ENCODE data around the gene CDKN1C. TPM values are rescaled to one million over a fixed set of nuclear protein-coding genes. Genes with fewer than 3 reads are reported as not detected.

Gene CDKN1C
- total RNA-seq, 1 donor from 2014 or later = 10.1 TPM

DNA sequence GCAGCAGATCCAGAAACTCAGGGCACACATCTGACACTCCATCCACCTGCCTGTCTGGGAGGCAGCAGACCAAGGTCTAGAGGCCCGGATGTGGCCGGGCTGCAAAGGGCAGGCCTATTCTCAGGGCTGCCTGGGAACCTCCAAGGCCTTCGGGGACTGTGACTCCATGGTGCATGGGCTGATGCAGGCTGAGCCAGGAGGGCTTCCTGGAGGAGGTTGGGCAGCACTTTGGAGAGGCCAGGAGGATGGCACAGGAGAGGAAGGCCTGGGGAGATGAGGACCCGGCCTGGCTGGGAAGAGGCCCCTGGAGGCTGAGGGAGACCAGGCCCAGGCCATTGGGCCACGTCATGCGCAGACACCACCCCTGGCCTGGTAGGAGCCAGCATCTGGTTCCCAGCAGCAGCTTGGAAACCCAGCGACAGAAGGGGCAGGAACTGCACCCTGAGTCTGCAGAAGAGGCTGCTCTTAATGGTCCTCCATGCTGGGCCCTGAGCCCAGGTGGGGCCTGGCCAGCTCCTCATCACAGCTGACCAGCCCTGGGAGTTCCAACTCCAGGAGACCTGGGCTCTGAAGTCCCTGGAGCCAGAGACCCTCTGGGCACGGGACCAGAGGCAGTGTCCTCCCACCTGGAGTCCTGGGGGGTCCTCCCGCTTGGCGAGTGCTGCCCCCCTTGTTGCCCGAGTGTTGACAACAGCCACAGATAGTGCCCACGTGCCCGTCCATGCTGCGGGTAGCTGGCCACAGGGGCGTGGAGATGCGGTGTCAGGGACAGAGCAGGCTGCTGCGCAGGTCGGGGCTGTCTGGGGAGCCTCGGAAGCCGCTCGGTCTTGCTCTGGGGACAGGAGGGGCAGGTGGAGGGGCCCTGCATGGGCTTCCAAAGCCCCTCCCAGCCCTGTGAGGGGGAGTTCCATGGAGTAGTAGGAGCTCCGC lies 38.1 kb upstream of the CDKN1C start:
- no peak for DNase-seq (ENCODE audit: extremely low read depth, low read depth, low spot score)

DNA sequence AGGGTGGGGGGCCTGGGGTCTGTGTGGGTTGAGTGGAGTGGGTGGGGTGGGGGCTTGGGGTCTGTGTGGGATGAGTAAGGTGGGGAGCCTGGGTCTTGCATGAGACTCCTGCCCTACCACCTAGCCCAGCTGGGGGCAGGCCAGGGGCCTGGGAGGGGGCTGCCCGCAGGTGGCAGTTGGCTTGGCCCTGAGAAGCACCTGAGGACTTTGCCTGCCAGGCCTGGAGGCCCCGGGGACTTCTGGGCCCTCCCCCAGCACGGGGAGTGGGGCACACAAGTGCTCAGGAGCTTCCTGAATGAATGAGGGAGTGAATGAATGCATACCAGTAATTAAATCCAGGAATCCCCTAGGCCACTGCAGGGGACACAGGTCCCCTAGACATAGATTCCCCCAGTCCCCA lies 37.1 kb upstream of the CDKN1C start:
- DNase-seq (ENCODE audit: extremely low read depth, low read depth, low spot score) = no peak

DNA sequence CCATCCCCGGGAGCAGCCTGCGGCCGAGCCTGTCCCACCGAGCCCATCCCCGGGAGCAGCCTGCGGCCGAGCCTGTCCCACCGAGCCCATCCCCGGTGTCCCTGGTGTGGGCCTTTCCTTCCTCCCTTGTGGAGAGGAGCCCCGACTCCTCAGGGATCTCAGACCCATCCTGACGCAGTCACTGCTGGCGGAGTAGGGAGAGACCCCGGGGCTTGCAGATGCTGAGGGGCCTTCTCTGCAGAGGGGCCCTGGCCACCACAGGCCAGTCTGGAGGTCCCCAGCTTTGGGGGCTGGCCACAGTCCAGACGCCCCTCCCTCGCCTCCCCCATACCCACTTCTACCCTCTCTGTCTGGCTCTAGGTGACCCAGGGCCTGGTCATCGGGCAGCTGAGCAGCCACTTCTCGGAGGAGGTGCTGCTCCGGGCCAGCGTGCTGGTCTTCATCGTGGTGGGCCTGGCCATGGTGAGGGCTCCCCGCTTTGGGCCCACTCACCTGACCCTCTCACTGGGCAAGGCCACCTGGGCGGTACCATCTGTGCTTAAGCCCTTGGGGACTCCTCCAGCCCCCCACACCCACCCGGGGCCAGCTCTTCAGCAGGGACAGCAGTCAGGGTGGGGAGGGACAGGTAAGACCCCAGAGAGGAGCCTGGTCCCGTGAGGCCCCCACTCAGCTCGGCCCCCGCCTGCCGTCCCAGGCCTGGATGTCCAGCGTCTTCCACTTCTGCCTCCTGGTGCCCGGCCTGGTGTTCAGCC lies 36.3 kb upstream of the CDKN1C start:
- DNase-seq (ENCODE audit: extremely low read depth, low read depth, low spot score) = no peak

DNA sequence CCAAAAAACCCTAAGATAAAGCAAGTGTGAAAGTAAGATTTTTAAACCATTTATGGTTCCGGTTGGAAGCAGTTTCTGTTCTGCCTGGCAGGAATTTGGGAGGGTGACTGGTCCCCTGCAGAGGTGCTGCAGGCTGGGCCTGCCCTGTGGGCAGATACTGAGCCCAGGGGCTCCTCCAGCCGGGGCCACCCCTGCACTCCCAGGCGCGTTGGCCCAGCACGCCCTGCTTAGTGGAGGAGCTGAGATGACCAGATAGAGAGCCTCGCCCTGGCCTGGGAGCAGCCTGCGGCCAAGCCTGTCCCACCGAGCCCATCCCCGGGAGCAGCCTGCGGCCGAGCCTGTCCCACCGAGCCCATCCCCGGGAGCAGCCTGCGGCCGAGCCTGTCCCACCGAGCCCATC lies 35.7 kb upstream of the CDKN1C start:
- DNase-seq (ENCODE audit: extremely low read depth, low read depth, low spot score) = no peak

DNA sequence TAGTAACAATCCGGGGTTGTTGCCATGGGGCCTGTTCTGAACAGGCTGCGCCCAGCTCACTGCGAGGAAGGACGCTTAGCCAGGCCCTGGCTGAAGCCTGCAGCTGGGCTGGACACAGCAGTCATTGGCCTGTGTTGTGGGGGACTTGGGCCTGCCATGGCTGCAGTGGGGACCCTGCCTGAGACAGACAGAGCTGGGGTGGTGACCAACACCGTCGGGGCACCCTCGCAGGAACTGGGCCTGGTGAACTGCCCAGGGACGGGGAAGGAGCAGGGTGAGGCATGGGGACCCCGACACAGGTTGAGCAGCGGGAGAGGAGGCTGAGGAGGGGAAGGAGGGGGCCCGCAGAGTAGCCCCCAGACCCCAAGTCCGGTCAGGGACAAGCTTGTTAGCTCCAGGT lies 34.8 kb upstream of the CDKN1C start:
- DNase-seq (ENCODE audit: extremely low read depth, low read depth, low spot score) = no peak

DNA sequence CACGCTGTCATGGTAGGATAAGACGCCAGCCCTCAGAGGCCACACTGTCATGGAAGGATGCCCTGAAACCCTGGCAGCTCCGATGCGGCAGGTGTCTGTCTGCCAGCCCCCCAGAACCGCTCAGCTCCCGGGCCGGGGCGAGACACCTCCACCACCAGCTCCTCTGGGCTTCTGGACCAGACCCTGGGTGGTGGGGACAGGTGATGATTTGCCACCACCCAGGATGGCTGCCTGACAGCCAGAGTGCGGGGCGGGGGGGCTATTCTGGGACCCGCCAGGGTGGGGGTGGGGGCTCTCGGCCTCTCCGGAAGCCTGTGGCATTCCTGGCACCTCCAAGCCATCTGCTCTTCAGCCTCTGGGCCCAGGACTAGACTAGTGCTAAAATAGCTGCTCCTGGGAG lies 34.3 kb upstream of the CDKN1C start:
- no peak for DNase-seq (ENCODE audit: extremely low read depth, low read depth, low spot score)

DNA sequence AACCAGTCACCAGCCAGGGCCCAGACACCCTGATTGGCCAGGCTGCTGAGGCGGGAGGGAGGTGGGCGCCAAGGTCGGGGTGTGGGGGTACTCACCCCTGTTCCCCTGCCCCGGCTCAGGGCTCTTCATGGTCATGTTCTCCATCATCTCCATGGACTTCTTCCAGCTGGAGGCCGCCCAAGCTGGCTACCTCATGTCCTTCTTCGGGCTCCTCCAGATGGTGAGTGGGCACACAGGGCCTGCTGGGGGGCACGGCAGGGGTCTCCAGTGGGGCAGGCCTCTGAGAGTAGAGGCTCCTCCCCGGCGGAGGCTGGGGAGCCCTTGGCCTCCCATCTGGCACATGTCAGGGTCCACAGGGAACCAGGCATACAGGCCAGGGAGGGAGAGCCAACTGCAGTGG lies 33.6 kb upstream of the CDKN1C start:
- DNase-seq (ENCODE audit: extremely low read depth, low read depth, low spot score) = no peak

DNA sequence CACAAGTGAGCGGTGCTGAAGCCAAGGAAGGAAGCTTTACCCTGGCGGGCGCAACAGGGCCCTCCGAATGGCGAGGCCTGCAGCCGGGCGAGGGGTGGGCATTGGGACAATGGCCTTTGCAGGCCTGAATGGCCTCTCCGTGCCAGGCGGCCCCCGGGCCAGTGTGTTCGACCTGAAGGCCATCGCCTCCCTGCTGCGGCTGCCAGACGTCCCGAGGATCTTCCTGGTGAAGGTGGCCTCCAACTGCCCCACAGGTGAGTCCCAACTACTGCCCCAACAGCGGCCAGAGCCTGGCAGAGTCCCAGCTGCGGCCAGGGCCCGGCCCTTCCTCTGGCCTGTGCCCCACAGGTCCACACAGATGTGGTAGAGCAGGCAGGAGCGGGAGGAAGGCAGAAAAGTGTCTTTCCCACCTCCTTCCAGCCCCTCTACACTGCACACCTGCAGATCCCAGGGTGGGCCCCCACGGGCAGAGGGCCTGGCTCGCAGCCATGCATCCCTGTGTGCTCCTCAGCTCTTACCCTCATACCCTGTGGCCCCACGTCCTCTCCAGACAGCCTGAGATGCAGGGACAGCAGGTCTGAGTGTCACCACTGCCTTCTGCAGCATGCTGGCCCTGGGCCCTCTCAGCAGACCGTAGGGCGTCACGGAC lies 32.4 kb upstream of the CDKN1C start:
- DNase-seq (ENCODE audit: extremely low read depth, low read depth, low spot score) = no peak

DNA sequence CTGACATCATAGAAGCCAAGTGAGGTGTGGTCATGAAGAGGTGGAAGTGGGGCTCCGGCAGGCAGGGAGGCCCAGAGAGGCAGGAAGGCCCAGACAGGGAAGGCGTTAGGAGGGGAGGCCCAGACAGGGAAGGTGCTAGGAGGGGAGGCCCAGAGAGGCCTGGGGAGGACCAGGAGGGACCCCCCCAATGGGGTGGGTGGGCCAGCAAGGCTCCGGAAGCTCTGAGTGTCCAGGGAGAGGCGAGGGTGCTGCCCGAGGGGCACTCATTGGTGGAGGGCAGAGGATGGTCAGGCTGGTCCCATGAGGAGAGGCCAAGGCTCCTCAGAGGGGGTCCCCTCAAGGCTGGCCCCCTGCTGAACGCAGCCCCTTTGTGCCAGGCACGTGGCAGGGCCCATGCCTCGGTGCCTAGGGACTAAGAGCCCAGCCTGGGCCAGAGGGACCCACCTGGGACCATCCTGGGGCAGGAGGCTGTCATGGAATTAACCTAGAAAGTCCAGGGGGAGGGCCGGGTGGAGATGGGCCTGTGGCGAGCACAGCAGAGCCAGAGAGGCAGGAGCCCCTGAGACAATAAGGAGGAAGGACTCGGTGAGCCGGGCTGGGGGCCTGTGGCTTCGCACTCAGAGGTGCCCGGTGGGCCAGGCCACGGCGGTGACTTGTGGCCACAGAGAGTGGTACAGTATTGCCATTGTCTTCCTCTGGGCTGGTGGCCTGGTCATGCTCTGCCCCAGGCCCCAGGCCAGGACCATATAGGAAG lies 31.5 kb upstream of the CDKN1C start:
- DNase-seq (ENCODE audit: extremely low read depth, low read depth, low spot score) = no peak

DNA sequence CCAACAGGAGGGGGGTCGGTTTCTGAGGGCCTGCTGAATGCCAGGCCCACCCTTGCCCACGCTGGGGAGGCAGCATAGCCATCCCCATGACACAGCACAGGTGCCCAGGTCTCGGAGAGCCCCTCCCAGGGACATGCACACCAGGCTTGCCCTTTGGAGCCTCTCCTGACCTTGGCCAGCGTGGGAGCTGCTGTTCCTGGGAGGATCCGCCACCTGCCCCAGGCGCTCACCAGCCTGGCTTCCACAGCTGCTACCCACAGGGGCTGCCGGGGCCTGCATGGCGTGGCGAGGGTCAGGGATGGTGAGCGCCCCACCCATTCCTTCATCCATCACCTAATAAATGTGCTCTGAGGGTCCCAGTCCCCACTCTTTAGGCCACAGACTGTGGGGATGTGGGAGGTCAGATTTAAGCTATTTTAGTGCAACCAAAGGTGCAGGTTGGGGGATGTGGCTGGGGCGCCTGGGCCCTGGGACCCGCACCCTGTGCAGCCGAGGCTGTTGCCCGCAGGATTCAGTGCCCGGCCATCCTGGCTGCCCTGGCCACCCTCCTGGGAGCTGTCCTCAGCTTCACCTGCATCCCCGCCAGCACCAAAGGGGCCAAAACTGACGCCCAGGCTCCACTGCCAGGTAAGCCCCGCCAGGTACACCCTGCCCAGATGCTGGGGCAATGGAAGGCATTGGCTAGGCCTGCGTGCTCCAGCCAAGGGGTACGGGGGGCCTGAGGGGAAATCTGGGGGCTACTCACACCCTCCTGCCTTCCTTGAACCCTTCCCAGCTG lies 30.7 kb upstream of the CDKN1C start:
- no peak for DNase-seq (ENCODE audit: extremely low read depth, low read depth, low spot score)

DNA sequence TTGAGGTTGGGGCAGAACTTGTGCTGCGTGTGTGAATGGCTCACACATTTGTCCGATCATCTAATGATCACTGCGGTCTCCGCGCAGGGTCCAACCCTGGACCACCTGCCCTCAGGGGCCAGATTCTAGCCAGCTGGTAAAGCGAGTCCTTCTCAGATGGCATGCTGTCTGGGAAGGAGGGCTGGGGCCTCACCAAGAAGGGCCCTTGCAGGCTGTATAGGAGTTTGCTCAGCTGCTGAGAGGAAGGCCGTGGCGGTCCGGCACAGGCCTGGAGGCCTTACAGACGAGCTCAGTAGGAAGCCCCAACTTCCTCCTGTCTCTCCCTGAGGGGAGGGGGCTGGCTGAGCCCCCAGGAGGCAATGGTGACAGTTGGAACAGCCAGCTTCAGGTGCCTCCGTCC lies 29.9 kb upstream of the CDKN1C start:
- DNase-seq (ENCODE audit: extremely low read depth, low read depth, low spot score) = no peak

DNA sequence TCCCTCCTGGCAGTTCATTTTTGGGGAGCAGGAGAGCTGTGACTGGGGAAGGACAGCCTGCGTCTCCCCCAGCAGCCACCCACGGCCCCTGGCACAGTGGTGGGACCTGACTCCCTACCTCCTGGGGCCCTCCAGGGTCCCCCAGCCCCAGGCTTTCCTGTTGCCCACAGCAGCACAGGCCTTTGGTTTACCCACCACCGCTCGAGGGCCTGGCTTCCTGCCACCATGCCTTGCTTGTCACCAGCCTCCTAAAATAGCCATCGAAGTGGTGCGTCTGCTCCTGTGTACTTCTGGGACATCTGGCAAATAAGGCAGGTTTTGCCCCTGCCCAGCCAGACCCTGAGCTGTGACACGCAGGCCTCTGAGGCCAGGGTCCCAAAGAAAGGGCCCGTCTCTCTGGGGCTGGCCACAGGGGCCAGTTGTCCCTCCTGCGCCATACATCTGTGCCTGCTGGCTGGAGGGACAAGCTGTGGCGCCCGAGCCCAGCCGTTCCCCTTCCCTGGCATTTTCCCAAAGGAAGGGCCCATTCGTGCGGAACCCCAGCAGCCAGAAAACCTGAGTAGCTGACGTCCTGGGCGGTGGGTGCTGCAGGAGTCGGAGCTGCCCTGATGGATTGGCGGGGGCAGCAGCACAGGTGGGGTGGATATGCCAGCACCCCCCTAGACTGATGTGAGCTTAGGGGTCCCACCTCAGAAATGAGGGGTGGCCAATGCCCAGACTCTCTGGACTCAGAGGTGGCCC lies 29.1 kb upstream of the CDKN1C start:
- DNase-seq (ENCODE audit: extremely low read depth, low read depth, low spot score) = no peak

DNA sequence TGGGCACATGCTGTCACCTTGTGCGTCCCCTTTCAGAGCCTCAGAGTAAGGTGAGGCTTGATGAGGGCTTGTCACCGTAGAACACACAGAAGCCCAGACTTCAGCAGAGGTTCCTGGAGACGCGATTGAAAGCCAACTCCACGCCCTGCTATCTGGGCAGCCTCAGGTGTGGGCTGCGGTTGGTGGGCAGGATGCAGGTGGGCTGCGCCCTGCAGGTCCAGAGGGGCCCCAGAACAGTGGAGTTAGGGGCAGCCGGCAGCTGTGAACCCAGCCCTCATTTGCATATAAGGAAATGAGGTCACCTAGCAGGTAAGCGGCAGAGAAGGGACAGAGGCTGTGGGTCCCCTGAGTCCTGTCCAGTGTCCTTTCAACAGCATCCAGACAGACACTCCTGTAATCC lies 28.2 kb upstream of the CDKN1C start:
- DNase-seq (ENCODE audit: extremely low read depth, low read depth, low spot score) = no peak

DNA sequence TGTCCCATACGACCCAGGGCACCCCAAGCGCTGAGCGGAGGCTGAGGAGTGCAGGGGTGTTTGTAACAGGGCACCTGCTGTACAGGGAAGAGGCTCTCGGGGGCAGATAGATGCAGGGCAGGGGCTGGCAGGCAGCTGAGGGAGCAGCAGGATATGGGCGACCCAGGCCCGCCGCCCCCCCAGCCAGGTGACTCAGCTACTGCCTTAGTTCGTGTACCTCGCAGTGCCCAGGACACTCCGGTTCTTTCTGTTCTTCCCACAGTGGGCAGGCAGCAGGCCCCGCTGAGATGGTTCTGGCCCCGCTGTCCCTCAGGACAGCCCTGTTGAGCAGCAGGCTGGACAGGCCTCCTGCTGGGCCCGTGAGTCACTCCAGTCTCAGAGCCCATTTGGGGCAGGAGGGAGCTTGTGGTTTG lies 27.4 kb upstream of the CDKN1C start:
- no peak for DNase-seq (ENCODE audit: extremely low read depth, low read depth, low spot score)

DNA sequence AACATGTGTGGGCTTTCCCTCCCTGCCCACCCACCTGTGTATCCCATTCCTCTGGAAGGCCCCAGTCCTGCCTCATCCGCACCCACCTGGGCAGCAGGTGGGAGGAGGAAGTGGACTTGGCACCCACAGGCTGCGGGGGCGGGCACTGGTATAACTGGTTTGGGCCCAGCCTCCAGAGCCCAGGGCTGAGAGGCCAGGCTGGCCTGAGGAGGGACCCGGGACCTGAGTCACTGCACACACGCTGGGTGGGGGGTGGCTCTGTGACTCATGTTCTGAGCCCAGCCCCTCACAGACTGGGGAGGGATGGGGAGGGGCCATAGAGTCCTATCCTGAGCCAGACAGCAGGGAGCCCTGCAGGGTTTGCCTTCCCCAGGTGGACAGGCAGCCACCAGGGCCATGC lies 26.9 kb upstream of the CDKN1C start:
- no peak for DNase-seq (ENCODE audit: extremely low read depth, low read depth, low spot score)

DNA sequence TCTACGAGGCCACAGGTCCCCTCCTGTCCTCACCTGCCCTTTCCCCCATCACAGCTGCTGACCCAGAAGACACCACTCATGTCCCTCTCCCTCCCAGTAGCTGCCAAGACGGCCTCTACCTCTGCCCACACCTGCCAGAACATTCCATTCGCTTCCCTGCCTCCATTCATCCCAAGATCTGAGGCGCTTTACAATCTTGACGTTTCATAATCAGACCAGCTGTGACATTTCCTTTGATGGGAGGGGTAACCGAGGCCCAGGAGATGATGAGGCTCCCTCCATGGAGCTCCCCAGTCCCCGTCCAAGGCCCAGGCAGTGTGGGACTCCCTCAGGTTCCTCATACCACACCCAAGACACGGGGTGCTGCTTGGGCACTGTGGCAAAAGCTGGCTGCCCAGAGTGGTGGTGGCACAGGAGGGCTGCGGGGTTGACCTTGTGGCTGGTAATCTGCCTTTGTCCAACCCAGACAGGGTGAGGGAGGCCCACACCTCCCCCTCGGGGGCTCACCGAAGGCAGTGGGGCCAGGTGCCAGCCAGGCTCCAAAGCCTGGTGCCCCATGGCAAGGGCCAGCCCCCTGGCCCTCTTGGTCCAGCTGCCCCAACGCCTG lies 26.3 kb upstream of the CDKN1C start:
- DNase-seq (ENCODE audit: extremely low read depth, low read depth, low spot score) = no peak

DNA sequence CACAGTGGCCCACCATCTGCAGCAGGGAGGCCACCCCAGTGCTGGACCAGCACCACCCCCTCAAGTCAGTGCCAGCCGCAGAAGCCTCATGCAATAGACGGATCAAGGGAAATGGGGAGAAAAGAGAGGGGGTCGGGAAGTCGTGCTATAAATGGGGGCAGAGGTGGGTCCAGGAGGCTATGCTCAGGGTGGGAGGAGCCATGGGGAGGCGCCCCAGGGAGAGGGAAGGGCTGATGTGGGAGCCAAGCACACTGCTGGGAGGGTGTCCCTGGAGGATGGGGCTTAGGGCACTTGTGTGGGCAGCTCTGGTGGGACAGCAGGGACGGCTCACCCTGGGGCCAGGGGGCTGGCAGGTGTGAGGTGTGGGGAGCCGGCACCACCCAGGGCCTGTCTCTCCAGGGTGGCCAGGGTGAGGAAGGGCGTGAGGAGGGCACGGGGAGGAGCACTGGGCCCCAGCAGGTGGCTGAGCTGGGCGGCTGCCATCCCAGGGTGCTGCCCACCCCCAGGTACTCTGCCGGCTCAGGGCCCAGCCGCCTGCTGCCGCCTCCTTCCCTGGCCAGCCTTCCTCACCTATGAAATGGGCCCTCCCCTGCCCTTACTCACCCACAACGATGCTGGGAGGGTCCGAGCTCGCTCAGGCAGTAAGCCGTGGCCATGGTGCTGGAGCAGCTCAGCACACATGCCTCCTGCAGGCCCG lies 25.7 kb upstream of the CDKN1C start:
- no peak for DNase-seq (ENCODE audit: extremely low read depth, low read depth, low spot score)

DNA sequence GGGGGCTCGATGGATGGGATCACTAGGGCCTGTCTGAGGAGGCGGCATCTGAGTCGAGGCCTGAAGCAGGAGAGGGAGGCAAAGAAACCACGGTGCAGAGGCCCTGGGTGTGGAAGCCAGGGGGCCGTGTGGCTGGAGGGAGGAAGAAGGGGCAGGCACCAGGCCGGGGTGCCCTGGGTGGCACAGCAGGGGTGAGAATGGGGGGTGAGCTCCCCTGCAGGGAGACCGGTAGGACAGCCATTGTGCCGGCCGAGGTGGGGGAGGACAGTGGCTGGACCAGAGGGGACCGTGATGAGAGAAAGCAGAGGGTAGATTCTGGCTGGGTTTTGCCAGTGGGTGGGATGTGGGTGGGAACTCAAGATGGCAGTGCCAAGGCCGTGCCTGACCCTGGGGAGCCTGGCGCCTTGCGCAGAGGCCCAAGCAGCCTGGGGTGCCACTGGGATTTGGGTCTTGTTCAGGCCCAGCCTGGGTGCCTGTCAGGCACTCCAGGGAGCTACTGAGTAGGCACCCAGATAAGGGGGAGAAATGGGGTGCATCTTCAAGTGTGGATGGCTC lies 24.9 kb upstream of the CDKN1C start:
- DNase-seq (ENCODE audit: extremely low read depth, low read depth, low spot score) = no peak
